GM21576 (cell line): ENCODE data around the gene SLC43A3.
"Not testable (repeated sequence)": the region's sequence is repeated elsewhere in the genome, so short reads cannot be mapped to it uniquely, and the experiment has no call there.

ENCODE experiments used
- ATAC-seq: cut with Tn5 transposase; IDR thresholded peaks from one replicate; pipeline ENCODE4 v1.9.1; 2021; ENCODE audit warnings: mild to moderate bottlenecking, moderate library complexity; ENCODE audit not compliant: unreplicated experiment

The SLC43A3 gene

GRCh38 chr11:57460022-57460757 is 33.3 kb upstream of the SLC43A3 start, which contains the start of gene RTN4RL2:
TSS of gene RTN4RL2 (plus strand) at chr11:57460528. CDS start at chr11:57460866, 338 bp downstream.
- peak; percentile 36 for ATAC-seq

- ATAC-seq = no peak
Measured at GRCh38 chr11:57459164-57460021, 32.5 kb upstream of the SLC43A3 start.

- ATAC-seq = no peak
Measured at GRCh38 chr11:57458410-57459163, 31.7 kb upstream of the SLC43A3 start.

GRCh38 chr11:57458060-57458409 is 31.1 kb upstream of the SLC43A3 start:
- no peak for ATAC-seq

GRCh38 chr11:57457643-57458023 is 30.7 kb upstream of the SLC43A3 start:
- ATAC-seq = peak; percentile 17

GRCh38 chr11:57456960-57457642 is 30.2 kb upstream of the SLC43A3 start:
- peak; percentile 53 for ATAC-seq

- ATAC-seq = no peak
Measured at GRCh38 chr11:57453543-57454177, 26.7 kb upstream of the SLC43A3 start.

GRCh38 chr11:57446055-57446454 is 19.1 kb upstream of the SLC43A3 start:
- no peak for ATAC-seq

GRCh38 chr11:57445122-57445394 is 18.1 kb upstream of the SLC43A3 start:
- ATAC-seq = not testable (repeated sequence)

- no peak for ATAC-seq
Measured at GRCh38 chr11:57444362-57445121, 17.6 kb upstream of the SLC43A3 start.

GRCh38 chr11:57440744-57441414 is 14.0 kb upstream of the SLC43A3 start:
- ATAC-seq = no peak

GRCh38 chr11:57439786-57440185 is 12.9 kb upstream of the SLC43A3 start:
- no peak for ATAC-seq

- no peak for ATAC-seq
Measured at GRCh38 chr11:57438345-57439285, 11.7 kb upstream of the SLC43A3 start.

- ATAC-seq = no peak
Measured at GRCh38 chr11:57436031-57436430, 9.1 kb upstream of the SLC43A3 start.

GRCh38 chr11:57434640-57435546 is 8.0 kb upstream of the SLC43A3 start:
- ATAC-seq = no peak

- ATAC-seq = no peak
Measured at GRCh38 chr11:57432714-57433163, 5.8 kb upstream of the SLC43A3 start.

GRCh38 chr11:57432149-57432561 is 5.2 kb upstream of the SLC43A3 start:
- no peak for ATAC-seq
